HepG2 (cell line): Measurements from ENCODE around the gene PHF5A. TPM values are rescaled to one million over a fixed set of nuclear protein-coding genes. Genes with fewer than 3 reads are reported as not detected.

Experiments used
- ARID4A ChIP-seq: sonication (generic); formaldehyde crosslinking; IDR thresholded peaks from 2 replicates; pipeline ENCODE4 v1.5.0; 2020; ENCODE audit warnings: mild to moderate bottlenecking, missing genetic modification reagents, borderline replicate concordance
- GZF1 ChIP-seq: sonication (generic); formaldehyde crosslinking; IDR thresholded peaks from 2 replicates; pipeline ENCODE4 v1.5.1; 2020; ENCODE audit warnings: mild to moderate bottlenecking, missing genetic modification reagents
- HMG20A ChIP-seq: IDR thresholded peaks from 2 replicates; pipeline ENCODE4 v1.6.1; 2016; ENCODE audit warnings: borderline replicate concordance
- MED8 ChIP-seq: sonication (generic); formaldehyde crosslinking; IDR thresholded peaks from 2 replicates; pipeline ENCODE4 v1.8.1; 2023; ENCODE audit warnings: mild to moderate bottlenecking, missing genetic modification reagents; ENCODE audit not compliant: insufficient replicate concordance
- MEF2D ChIP-seq: sonication (generic); formaldehyde crosslinking; IDR thresholded peaks from 2 replicates; pipeline ENCODE4 v1.5.1; 2020; ENCODE audit warnings: mild to moderate bottlenecking, missing genetic modification reagents
- MIER2 ChIP-seq: IDR thresholded peaks from 2 replicates; pipeline ENCODE4 v1.6.1; 2016; ENCODE audit warnings: missing biosample characterization, missing genetic modification reagents
- PHF21A ChIP-seq: sonication (generic); formaldehyde crosslinking; IDR thresholded peaks from 2 replicates; pipeline ENCODE4 v1.5.0; 2020; ENCODE audit warnings: mild to moderate bottlenecking, missing genetic modification reagents
- RAD51 ChIP-seq: fragments of 450-650 bp; IDR thresholded peaks from 2 replicates; pipeline ENCODE4 v1.6.1; 2016; ENCODE audit warnings: borderline replicate concordance
- SALL2 ChIP-seq: sonication (generic); formaldehyde crosslinking; IDR thresholded peaks from 2 replicates; pipeline ENCODE4 v1.8.1; 2023; ENCODE audit warnings: mild to moderate bottlenecking, missing genetic modification reagents, inconsistent platforms
- SP4 ChIP-seq: sonication (generic); formaldehyde crosslinking; IDR thresholded peaks from 2 replicates; pipeline ENCODE4 v1.8.1; 2023; ENCODE audit warnings: mild to moderate bottlenecking, missing genetic modification reagents
- TP53 ChIP-seq: sonication (generic); formaldehyde crosslinking; conservative IDR thresholded peaks from 2 replicates; pipeline ENCODE4 v1.4.0; 2020; ENCODE audit warnings: missing genetic modification reagents
- YY1 ChIP-seq: IDR thresholded peaks from 2 replicates; pipeline ENCODE4 v1.6.1; 2011; ENCODE audit warnings: low read length, low read depth, moderate library complexity, mild to moderate bottlenecking; ENCODE audit not compliant: insufficient read depth, insufficient replicate concordance
- ZFAT ChIP-seq: sonication (generic); formaldehyde crosslinking; conservative IDR thresholded peaks from 2 replicates; pipeline ENCODE4 v1.8.1; 2023; ENCODE audit warnings: missing genetic modification reagents, inconsistent platforms
- ZHX1 ChIP-seq: sonication (generic); formaldehyde crosslinking; IDR thresholded peaks from 2 replicates; pipeline ENCODE4 v1.8.1; 2022; ENCODE audit warnings: low read depth, mild to moderate bottlenecking, missing genetic modification reagents
- ZMAT5 ChIP-seq: sonication (generic); formaldehyde crosslinking; IDR thresholded peaks from 2 replicates; pipeline ENCODE4 v1.5.0; 2020; ENCODE audit warnings: mild to moderate bottlenecking, low read depth, missing genetic modification reagents, borderline replicate concordance
- ZNF629 ChIP-seq: sonication (generic); formaldehyde crosslinking; conservative IDR thresholded peaks from 2 replicates; pipeline ENCODE4 v1.5.0; 2020; ENCODE audit warnings: missing genetic modification reagents
- ZNF652 ChIP-seq: IDR thresholded peaks from 2 replicates; pipeline ENCODE4 v1.6.1; 2016; ENCODE audit warnings: low read depth, borderline replicate concordance
- ZNF747 ChIP-seq: sonication (generic); formaldehyde crosslinking; IDR thresholded peaks from 2 replicates; pipeline ENCODE4 v1.8.1; 2023; ENCODE audit warnings: missing genetic modification reagents, mild to moderate bottlenecking, borderline replicate concordance
- ZNF766 ChIP-seq: sonication (generic); formaldehyde crosslinking; IDR thresholded peaks from 2 replicates; pipeline ENCODE4 v1.5.0; 2020; ENCODE audit warnings: missing genetic modification reagents, borderline replicate concordance
- ZSCAN9 ChIP-seq: IDR thresholded peaks from 2 replicates; pipeline ENCODE4 v1.6.1; 2016; ENCODE audit warnings: borderline replicate concordance
- ZZZ3 ChIP-seq: sonication (generic); formaldehyde crosslinking; IDR thresholded peaks from 2 replicates; pipeline ENCODE4 v1.4.0; 2020; ENCODE audit warnings: missing genetic modification reagents, mild to moderate bottlenecking, borderline replicate concordance
- polyA plus RNA-seq, 8 experiments: library from polyadenylated mRNA; depleted of rRNA in 3 of 8; stranded (reverse) in 7 of 8; unstranded in 1 of 8; fragments of >200 nt; fragmentation: Illumina TruSeq in 4 of 8; extraction: Trizol in 4 of 8; gene quantifications; 2 replicates each; pipeline versions ENCODE4 v1.2.1 to v1.2.3, GENCODE V29; 2011 to 2016; ENCODE audit warnings: low read depth in 4 of 8, missing spikeins in 1 of 8, mixed read lengths in 1 of 8; ENCODE audit not compliant: insufficient read depth in 1 of 8
- total RNA-seq, 5 experiments: library from RNA; depleted of rRNA; stranded (reverse); fragments of >200 nt; fragmentation: Illumina TruSeq; extraction: Trizol; gene quantifications; 2 replicates each; pipeline ENCODE4 v1.2.3, GENCODE V29; 2016; ENCODE audit warnings: low read depth in 1 of 5

The PHF5A gene
- total and polyA plus RNA-seq, 2 of the 13 experiments (the other 11 are each of a cell fraction or from before 2014, with no cell fraction given): 56.6 to 105 TPM

DNA sequence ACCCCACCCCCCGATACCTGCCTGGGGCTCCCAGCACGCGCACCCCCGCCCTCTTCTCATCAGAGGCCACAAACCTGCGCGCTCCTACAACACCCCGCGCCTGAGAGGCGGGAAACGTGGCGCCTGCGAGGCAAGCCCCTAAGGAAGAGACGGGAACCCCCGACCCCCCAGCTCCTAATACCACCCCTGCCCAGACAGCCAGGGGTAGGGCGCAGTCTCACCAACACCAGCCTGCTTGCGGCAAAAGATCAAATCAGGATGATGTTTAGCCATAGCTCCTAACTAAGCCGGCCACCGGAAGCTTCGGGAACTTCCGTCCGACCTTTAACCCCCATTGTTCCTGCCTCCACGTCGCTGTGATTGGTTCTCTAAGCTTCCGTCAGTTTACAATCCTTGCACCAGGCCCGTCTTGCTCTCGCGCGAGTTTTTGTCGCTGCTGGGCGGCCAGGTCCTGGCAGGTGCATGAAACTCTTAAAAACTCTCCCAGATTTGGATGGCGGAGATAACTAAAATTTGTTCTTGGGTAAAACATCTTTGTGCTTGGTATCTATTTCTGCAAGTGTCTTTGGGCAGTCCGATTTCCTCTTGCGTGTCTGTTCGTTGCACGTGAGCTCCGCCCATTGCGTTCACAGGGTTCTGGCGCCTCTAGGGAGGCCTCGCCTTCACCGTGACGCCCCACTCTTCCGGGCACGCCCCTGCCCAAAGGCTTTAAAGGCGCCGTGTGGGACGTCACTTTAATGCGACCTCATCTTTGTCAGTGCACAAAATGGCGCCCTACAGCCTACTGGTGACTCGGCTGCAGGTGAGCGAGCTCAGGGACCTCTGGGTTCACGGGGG lies at the start of gene PHF5A, which contains the start of gene ACO2 (continued):
- TF ChIP-seq MEF2D (CRISPR knock-in tag): peak; percentile 71; the same call in 1 of the 2 replicates
- TF ChIP-seq ZNF629 (CRISPR knock-in tag): 0 out of 2 replicates have a peak, but pooled peaks have one; percentile 11
- peak; percentile 97; the same call in 1 of the 2 replicates for TF ChIP-seq ARID4A (CRISPR knock-in tag)
- no peak for TF ChIP-seq ZNF747 (CRISPR knock-in tag)
- TF ChIP-seq ZNF766 (CRISPR knock-in tag): no peak
- TF ChIP-seq MED8 (CRISPR knock-in tag): peak; percentile 23
- TF ChIP-seq GZF1 (CRISPR knock-in tag): 0 out of 2 replicates have a peak, but pooled peaks have one; percentile 48
- no peak for TF ChIP-seq HMG20A
- TF ChIP-seq SP4 (CRISPR knock-in tag): peak; percentile 92
- peak; percentile 21; the same call in 1 of the 2 replicates for TF ChIP-seq SALL2 (CRISPR knock-in tag)
- no peak; the same call in 1 of the 2 replicates for TF ChIP-seq RAD51
- TF ChIP-seq ZZZ3 (CRISPR knock-in tag): peak; percentile 57; the same call in 1 of the 2 replicates
- TF ChIP-seq ZHX1: no peak
- TF ChIP-seq YY1: peak; percentile 98
- TF ChIP-seq ZSCAN9 (CRISPR knock-in tag): no peak
- TF ChIP-seq TP53 (CRISPR knock-in tag): 0 out of 2 replicates have a peak, but pooled peaks have one; percentile 16
- TF ChIP-seq MIER2 (CRISPR knock-in tag): 0 out of 2 replicates have a peak, but pooled peaks have one; percentile 26
- TF ChIP-seq ZMAT5 (CRISPR knock-in tag): no peak
- peak; percentile 67 for TF ChIP-seq PHF21A
- no peak; the same call in 1 of the 2 replicates for TF ChIP-seq ZNF652 (CRISPR knock-in tag)
- TF ChIP-seq ZFAT (CRISPR knock-in tag): no peak
